ENCODE results near the gene ZBED5. TPM values are rescaled to one million over a fixed set of nuclear protein-coding genes. Genes with fewer than 3 reads are reported as not detected.

The ZBED5 gene
- total RNA-seq, 2 donors from 2014 or later = 46.1 to 46.4 TPM

- H3K9me3 Mint-ChIP-seq = peaks cover 8% of the 10 kb centered on the region in 2 donors
- peak overlapping the region; percentile 46 for H3K27ac Mint-ChIP-seq
- H3K27me3 Mint-ChIP-seq (ENCODE audit: low read depth) = no peaks in the 10 kb centered on the region
- no peak overlapping the region for H3K4me3 Mint-ChIP-seq
- DNase-seq = no peak
- peaks cover 23% of the 10 kb centered on the region for H3K4me1 Mint-ChIP-seq (ENCODE audit: low read depth)
- peaks cover 11 to 16% of the 10 kb centered on the region in 2 donors for H3K36me3 Mint-ChIP-seq (ENCODE audit: insufficient read depth in 2 of 2)
- ATAC-seq (replicated peaks in 1 of 2) = peak; percentile 43 to 58
Measured at GRCh38 chr11:10868352-10868751, 10.5 kb upstream of the ZBED5 start.

GRCh38 chr11:10866893-10867331 is 9.1 kb upstream of the ZBED5 start:
- H3K36me3 Mint-ChIP-seq (ENCODE audit: insufficient read depth in 2 of 2) = peaks cover 3% of the 10 kb centered on the region in 2 donors
- DNase-seq (no peak), ATAC-seq (replicated peaks in 1 of 2) (peak; percentile 31 to 54)
- H3K27me3 Mint-ChIP-seq (ENCODE audit: low read depth) = no peaks in the 10 kb centered on the region
- no peak overlapping the region for H3K4me3 Mint-ChIP-seq
- peaks cover 37% of the 10 kb centered on the region for H3K4me1 Mint-ChIP-seq (ENCODE audit: low read depth)
- peaks cover 0 to 1% of the 10 kb centered on the region in 2 donors for H3K9me3 Mint-ChIP-seq
- no peak overlapping the region for H3K27ac Mint-ChIP-seq

GRCh38 chr11:10865837-10866270 is 8.0 kb upstream of the ZBED5 start:
- Mint-ChIP-seq H3K27me3 (ENCODE audit: low read depth) (no peaks in the 10 kb centered on the region), H3K4me3 (peak overlapping the region in 1 of 2 donors; percentile 7), H3K36me3 (ENCODE audit: insufficient read depth in 2 of 2) (no peaks in the 10 kb centered on the region), H3K9me3 (peaks cover 0 to 1% of the 10 kb centered on the region in 2 donors), H3K4me1 (ENCODE audit: low read depth) (peaks cover 40% of the 10 kb centered on the region), H3K27ac (no peak overlapping the region)
- DNase-seq (no peak), ATAC-seq (replicated peaks in 1 of 2) (no peak)

- ATAC-seq (replicated peaks in 1 of 2) (no peak), DNase-seq (no peak)
- no peaks in the 10 kb centered on the region for H3K36me3 Mint-ChIP-seq (ENCODE audit: insufficient read depth in 2 of 2)
- H3K4me1 Mint-ChIP-seq (ENCODE audit: low read depth) = peaks cover 52% of the 10 kb centered on the region
- no peak overlapping the region for H3K4me3 Mint-ChIP-seq
- peaks cover 0 to 1% of the 10 kb centered on the region in 2 donors for H3K9me3 Mint-ChIP-seq
- H3K27me3 Mint-ChIP-seq (ENCODE audit: low read depth) = no peaks in the 10 kb centered on the region
- no peak overlapping the region for H3K27ac Mint-ChIP-seq
Measured at GRCh38 chr11:10864688-10865087, 6.8 kb upstream of the ZBED5 start.

- H3K4me3 Mint-ChIP-seq = peak overlapping the region in 1 of 2 donors; percentile 9
- H3K9me3 Mint-ChIP-seq = peaks cover 0 to 1% of the 10 kb centered on the region in 2 donors
- H3K27me3 Mint-ChIP-seq (ENCODE audit: low read depth) = no peaks in the 10 kb centered on the region
- peaks cover 2 to 6% of the 10 kb centered on the region in 2 donors for H3K36me3 Mint-ChIP-seq (ENCODE audit: insufficient read depth in 2 of 2)
- ATAC-seq (replicated peaks in 1 of 2) = no peak
- H3K4me1 Mint-ChIP-seq (ENCODE audit: low read depth) = peaks cover 43% of the 10 kb centered on the region
- DNase-seq = no peak
- no peak overlapping the region for H3K27ac Mint-ChIP-seq
Measured at GRCh38 chr11:10862446-10862845, 4.6 kb upstream of the ZBED5 start.

- Mint-ChIP-seq H3K9me3 (peaks cover 0 to 1% of the 10 kb centered on the region in 2 donors), H3K4me1 (ENCODE audit: low read depth) (peaks cover 39% of the 10 kb centered on the region), H3K36me3 (ENCODE audit: insufficient read depth in 2 of 2) (peaks cover 5 to 9% of the 10 kb centered on the region in 2 donors), H3K27ac (no peak overlapping the region), H3K4me3 (no peak overlapping the region), H3K27me3 (ENCODE audit: low read depth) (no peaks in the 10 kb centered on the region)
- ATAC-seq (replicated peaks in 1 of 2) (no peak), DNase-seq (no peak)
Measured at GRCh38 chr11:10861799-10862198, 3.9 kb upstream of the ZBED5 start.

GRCh38 chr11:10861047-10861446 is 3.2 kb upstream of the ZBED5 start:
- no peak for ATAC-seq (replicated peaks in 1 of 2)
- peaks cover 42% of the 10 kb centered on the region for H3K4me1 Mint-ChIP-seq (ENCODE audit: low read depth)
- no peak overlapping the region for H3K27ac Mint-ChIP-seq
- no peak overlapping the region for H3K4me3 Mint-ChIP-seq
- H3K27me3 Mint-ChIP-seq (ENCODE audit: low read depth) = no peaks in the 10 kb centered on the region
- peaks cover 0 to 1% of the 10 kb centered on the region in 2 donors for H3K9me3 Mint-ChIP-seq
- peaks cover 9 to 11% of the 10 kb centered on the region in 2 donors for H3K36me3 Mint-ChIP-seq (ENCODE audit: insufficient read depth in 2 of 2)
- no peak for DNase-seq

- H3K27ac Mint-ChIP-seq = peak overlapping the region; percentile 96
- peaks cover 56% of the 10 kb centered on the region for H3K4me1 Mint-ChIP-seq (ENCODE audit: low read depth)
- H3K9me3 Mint-ChIP-seq = peaks cover 0 to 1% of the 10 kb centered on the region in 2 donors
- peak overlapping the region; percentile 94 to 100 for H3K4me3 Mint-ChIP-seq
- no peaks in the 10 kb centered on the region for H3K27me3 Mint-ChIP-seq (ENCODE audit: low read depth)
- ATAC-seq (replicated peaks in 1 of 2) = peak; percentile 21 to 30
- H3K36me3 Mint-ChIP-seq (ENCODE audit: insufficient read depth in 2 of 2) = peaks cover 20 to 22% of the 10 kb centered on the region in 2 donors
- peak; percentile 46 to 53 for DNase-seq
Measured at GRCh38 chr11:10858439-10859325, 829 bp upstream of the ZBED5 start.

- Mint-ChIP-seq H3K4me1 (ENCODE audit: low read depth) (peaks cover 53% of the 10 kb centered on the region), H3K27me3 (ENCODE audit: low read depth) (no peaks in the 10 kb centered on the region), H3K9me3 (peaks cover 0 to 1% of the 10 kb centered on the region in 2 donors), H3K36me3 (ENCODE audit: insufficient read depth in 2 of 2) (peaks cover 21 to 29% of the 10 kb centered on the region in 2 donors), H3K27ac (peak overlapping the region; percentile 96), H3K4me3 (peak overlapping the region; percentile 94 to 100)
- no peak for DNase-seq
- ATAC-seq (replicated peaks in 1 of 2) = peak; percentile 3 to 8
Measured at GRCh38 chr11:10857459-10857708, 469 bp downstream of the ZBED5 start.

GRCh38 chr11:10856689-10857458 is 979 bp downstream of the ZBED5 start:
- H3K4me3 Mint-ChIP-seq = peak overlapping the region; percentile 94 to 100
- peaks cover 53% of the 10 kb centered on the region for H3K4me1 Mint-ChIP-seq (ENCODE audit: low read depth)
- no peaks in the 10 kb centered on the region for H3K27me3 Mint-ChIP-seq (ENCODE audit: low read depth)
- DNase-seq (peak in 1 of 2 donors; percentile 30), ATAC-seq (replicated peaks in 1 of 2) (no peak)
- peaks cover 25 to 34% of the 10 kb centered on the region in 2 donors for H3K36me3 Mint-ChIP-seq (ENCODE audit: insufficient read depth in 2 of 2)
- H3K27ac Mint-ChIP-seq = peak overlapping the region; percentile 96
- peaks cover 0 to 2% of the 10 kb centered on the region in 2 donors for H3K9me3 Mint-ChIP-seq

GRCh38 chr11:10855295-10855694 is 2.6 kb downstream of the ZBED5 start:
- DNase-seq = no peak
- H3K9me3 Mint-ChIP-seq = peaks cover 0 to 1% of the 10 kb centered on the region in 2 donors
- H3K4me1 Mint-ChIP-seq (ENCODE audit: low read depth) = peaks cover 47% of the 10 kb centered on the region
- H3K36me3 Mint-ChIP-seq (ENCODE audit: insufficient read depth in 2 of 2) = peaks cover 25 to 35% of the 10 kb centered on the region in 2 donors
- H3K27me3 Mint-ChIP-seq (ENCODE audit: low read depth) = no peaks in the 10 kb centered on the region
- no peak overlapping the region for H3K4me3 Mint-ChIP-seq
- no peak for ATAC-seq (replicated peaks in 1 of 2)
- H3K27ac Mint-ChIP-seq = no peak overlapping the region

GRCh38 chr11:10847960-10848860 is 9.6 kb downstream of the ZBED5 start:
- peaks cover 0 to 3% of the 10 kb centered on the region in 2 donors for H3K9me3 Mint-ChIP-seq
- H3K27me3 Mint-ChIP-seq (ENCODE audit: low read depth) = no peaks in the 10 kb centered on the region
- DNase-seq (no peak), ATAC-seq (replicated peaks in 1 of 2) (no peak)
- H3K4me1 Mint-ChIP-seq (ENCODE audit: low read depth) = peaks cover 16% of the 10 kb centered on the region
- H3K4me3 Mint-ChIP-seq = no peak overlapping the region
- H3K27ac Mint-ChIP-seq = peak overlapping the region; percentile 84
- peaks cover 5 to 12% of the 10 kb centered on the region in 2 donors for H3K36me3 Mint-ChIP-seq (ENCODE audit: insufficient read depth in 2 of 2)

Measured in activated T-cell treated with anti-CD3 and anti-CD28 coated beads, Interleukin-2, amount 50 U/mL, for 72 hours (primary cell).